Endometrium (tissue), 2 donors: ENCODE results near the gene QARS1.

Experiments
- FAIRE-seq: peaks from 2 replicates; lab custom pipeline; 2012; peaks lifted over from hg19 to GRCh38; lab: Jason Lieb, UNC
- donor health status: control.
- donor health status: control.

QARS1 gene

GRCh38 chr3:49053543-49053942 is 51.0 kb downstream of the QARS1 start:
- no peak for FAIRE-seq
